ENCODE measurements around the gene ZNF407.

DNA sequence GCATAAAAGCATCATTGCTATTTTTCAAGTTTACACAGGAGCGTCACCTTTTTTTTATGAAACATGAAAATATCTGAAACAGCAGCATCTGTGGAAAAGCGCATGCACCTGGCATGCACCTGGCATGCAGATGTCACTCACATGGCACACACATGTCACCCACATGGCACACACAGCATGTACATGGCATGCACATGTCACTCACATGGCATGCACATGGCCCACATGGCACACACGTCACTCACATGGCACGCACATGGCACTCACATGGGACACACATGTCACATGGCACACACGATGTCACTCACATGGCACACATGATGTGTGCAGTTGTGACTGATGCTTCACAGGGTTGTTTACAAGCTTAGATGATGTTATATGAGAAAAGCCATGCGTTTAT is 188.0 kb downstream of the ZNF407 start:
- TF ChIP-seq, protein P1, sequence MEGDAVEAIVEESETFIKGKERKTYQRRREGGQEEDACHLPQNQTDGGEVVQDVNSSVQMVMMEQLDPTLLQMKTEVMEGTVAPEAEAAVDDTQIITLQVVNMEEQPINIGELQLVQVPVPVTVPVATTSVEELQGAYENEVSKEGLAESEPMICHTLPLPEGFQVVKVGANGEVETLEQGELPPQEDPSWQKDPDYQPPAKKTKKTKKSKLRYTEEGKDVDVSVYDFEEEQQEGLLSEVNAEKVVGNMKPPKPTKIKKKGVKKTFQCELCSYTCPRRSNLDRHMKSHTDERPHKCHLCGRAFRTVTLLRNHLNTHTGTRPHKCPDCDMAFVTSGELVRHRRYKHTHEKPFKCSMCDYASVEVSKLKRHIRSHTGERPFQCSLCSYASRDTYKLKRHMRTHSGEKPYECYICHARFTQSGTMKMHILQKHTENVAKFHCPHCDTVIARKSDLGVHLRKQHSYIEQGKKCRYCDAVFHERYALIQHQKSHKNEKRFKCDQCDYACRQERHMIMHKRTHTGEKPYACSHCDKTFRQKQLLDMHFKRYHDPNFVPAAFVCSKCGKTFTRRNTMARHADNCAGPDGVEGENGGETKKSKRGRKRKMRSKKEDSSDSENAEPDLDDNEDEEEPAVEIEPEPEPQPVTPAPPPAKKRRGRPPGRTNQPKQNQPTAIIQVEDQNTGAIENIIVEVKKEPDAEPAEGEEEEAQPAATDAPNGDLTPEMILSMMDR (IDR thresholded peaks at IDR 0.05), result no peak
- no peak for TF ChIP-seq POLR2A (IDR thresholded peaks at IDR 0.05)

Measured in adrenal gland (tissue), 5 donors.